Colonic mucosa (tissue), 4 donors: Measurements from ENCODE around the gene PDHB. TPM values are rescaled to one million over a fixed set of nuclear protein-coding genes. Genes with fewer than 3 reads are reported as not detected.

Source experiments
- DNase-seq: peaks from one replicate; pipeline ENCODE4 v3.0.0-alpha.2; 2020
- H3K27ac ChIP-seq: fragments of 200-600 bp; one replicate; pipeline ENCODE4 v1.8.0; 2021
- H3K27me3 ChIP-seq: fragments of 200-600 bp; one replicate; pipeline ENCODE4 v1.8.0; 2021
- H3K36me3 ChIP-seq: fragments of 200-600 bp; one replicate; pipeline ENCODE4 v1.8.0; 2021
- H3K4me1 ChIP-seq: fragments of 200-600 bp; one replicate; pipeline ENCODE4 v1.8.0; 2021; ENCODE audit warnings: mild to moderate bottlenecking
- H3K4me3 ChIP-seq: fragments of 200-600 bp; one replicate; pipeline ENCODE4 v1.8.0; 2021
- H3K9ac ChIP-seq, 2 donors: one replicate each; pipeline ENCODE4 v1.7.0; 2013; ENCODE audit warnings: control low read depth in 2 of 2, low read depth in 2 of 2, low read length in 2 of 2
- H3K9me3 ChIP-seq: fragments of 200-600 bp; one replicate; pipeline ENCODE4 v1.8.0; 2021
- CTCF ChIP-seq: fragments of 200-600 bp; IDR thresholded peaks from one replicate; pipeline ENCODE4 v1.8.0; 2022; ENCODE audit warnings: antibody characterized with exemption, mild to moderate bottlenecking
- intact Hi-C: fragments of 100-400 bp; cut with DNase I; formaldehyde crosslinking; loops from one replicate; pipeline ENCODE4 v1.14.1; 2022
- total RNA-seq, 2 donors: library from RNA; stranded (reverse); fragmentation: NEBNext Ultra II Directional in 1 of 2; extraction: Animal tissue kit (Norgen Biotek cat#: 25700) in 1 of 2; gene quantifications; one replicate each; pipeline ENCODE4 v1.2.1, GENCODE V29; 2021
- donor health status: healthy.
- donor health status: DM: no; HTN: no; CAD: no.
- donor health status: DM: no; HTN: no; CAD: no.

PDHB gene
- total RNA-seq, 2 donors from 2014 or later: 66.9 to 87.4 TPM

GRCh38 chr3:58398669-58399333 lies 34.8 kb downstream of the PDHB start:
- intact Hi-C loops: no loop called here
- no peak for DNase-seq
- Histone ChIP-seq H3K9me3 (no peaks in the 10 kb centered on the region), H3K4me3 (no peak overlapping the region), H3K27me3 (no peaks in the 10 kb centered on the region), H3K27ac (no peak overlapping the region), H3K4me1 (no peaks in the 10 kb centered on the region), H3K36me3 (no peaks in the 10 kb centered on the region), H3K9ac (no peak overlapping the region)
- no peak for TF ChIP-seq CTCF

- intact Hi-C loops: no loop called here
- no peak for TF ChIP-seq CTCF
- no peaks in the 10 kb centered on the region for H3K9me3 ChIP-seq
- no peak overlapping the region for H3K27ac ChIP-seq
- H3K9ac ChIP-seq: no peak overlapping the region
- no peak overlapping the region for H3K4me3 ChIP-seq
- H3K4me1 ChIP-seq: no peaks in the 10 kb centered on the region
- H3K27me3 ChIP-seq: no peaks in the 10 kb centered on the region
- no peak for DNase-seq
- no peaks in the 10 kb centered on the region for H3K36me3 ChIP-seq
These were observed 39.3 kb downstream of the PDHB start for GRCh38 chr3:58394339-58394738.

GRCh38 chr3:58392181-58392580 lies 41.5 kb downstream of the PDHB start:
- Histone ChIP-seq H3K9ac (no peak overlapping the region), H3K4me3 (no peak overlapping the region), H3K9me3 (no peaks in the 10 kb centered on the region), H3K27me3 (no peaks in the 10 kb centered on the region), H3K4me1 (no peaks in the 10 kb centered on the region), H3K27ac (no peak overlapping the region), H3K36me3 (no peaks in the 10 kb centered on the region)
- TF ChIP-seq CTCF: no peak
- DNase-seq: no peak
- intact Hi-C loops: no loop called here

- Histone ChIP-seq H3K27me3 (no peaks in the 10 kb centered on the region), H3K9me3 (no peaks in the 10 kb centered on the region), H3K4me3 (no peak overlapping the region), H3K36me3 (no peaks in the 10 kb centered on the region), H3K27ac (no peak overlapping the region), H3K4me1 (no peaks in the 10 kb centered on the region), H3K9ac (no peak overlapping the region)
- DNase-seq: no peak
- intact Hi-C loops: no loop called here
- no peak for TF ChIP-seq CTCF
These were observed 42.3 kb downstream of the PDHB start for GRCh38 chr3:58391156-58391865.

- Histone ChIP-seq H3K27me3 (no peaks in the 10 kb centered on the region), H3K36me3 (no peaks in the 10 kb centered on the region), H3K27ac (peak overlapping the region; percentile 9), H3K4me1 (no peaks in the 10 kb centered on the region), H3K4me3 (no peak overlapping the region), H3K9me3 (no peaks in the 10 kb centered on the region), H3K9ac (no peak overlapping the region)
- DNase-seq: no peak
- TF ChIP-seq CTCF: no peak
- intact Hi-C loops: no loop called here
These were observed 45.0 kb downstream of the PDHB start for GRCh38 chr3:58388550-58389091.
